DOHH2 (cell line): ENCODE measurements around the gene PARVB.

Experiments
- H3F3A ChIP-seq: fragments of 200-600 bp; sonication (generic), shearing (Covaris generic); 2 replicates; pipeline ENCODE4 v1.6.0; 2016; ENCODE audit warnings: antibody characterized with exemption, mild to moderate bottlenecking; ENCODE audit not compliant: control insufficient read depth, insufficient read depth
- H3K27ac ChIP-seq: fragments of 200-600 bp; sonication (generic); 2 replicates; pipeline ENCODE4 v1.5.1; 2014; ENCODE audit warnings: low read depth, mild to moderate bottlenecking, low read length, moderate library complexity
- H3K27me3 ChIP-seq: fragments of 200-600 bp; sonication (generic); 2 replicates; pipeline ENCODE4 v1.6.1; 2014; ENCODE audit warnings: mild to moderate bottlenecking, low read length, mixed read lengths; ENCODE audit not compliant: control insufficient read depth
- H3K36me3 ChIP-seq: fragments of 200-600 bp; sonication (generic); 2 replicates; pipeline ENCODE4 v1.6.1; 2014; ENCODE audit warnings: mild to moderate bottlenecking, low read length, moderate library complexity, mixed read lengths; ENCODE audit not compliant: control insufficient read depth
- H3K4me1 ChIP-seq: fragments of 200-600 bp; sonication (generic); 2 replicates; pipeline ENCODE4 v1.6.1; 2014; ENCODE audit warnings: mild to moderate bottlenecking, low read length, mixed read lengths; ENCODE audit not compliant: control insufficient read depth
- H3K4me2 ChIP-seq: fragments of 200-600 bp; sonication (generic); 2 replicates; pipeline ENCODE4 v1.6.0; 2014; ENCODE audit warnings: mild to moderate bottlenecking, low read length, moderate library complexity
- H3K4me3 ChIP-seq: fragments of 200-600 bp; sonication (generic); 2 replicates; pipeline ENCODE4 v1.5.1; 2014; ENCODE audit warnings: mild to moderate bottlenecking, low read length, mixed read lengths
- H3K79me2 ChIP-seq: fragments of 200-600 bp; sonication (generic); 2 replicates; pipeline ENCODE4 v1.6.1; 2014; ENCODE audit warnings: mild to moderate bottlenecking, low read length, mixed read lengths; ENCODE audit not compliant: control insufficient read depth
- H3K9me2 ChIP-seq: fragments of 200-600 bp; sonication (generic); replicated peaks from 2 replicates; pipeline ENCODE4 v1.6.1; 2014; ENCODE audit warnings: mild to moderate bottlenecking, low read length, mixed read lengths; ENCODE audit not compliant: control insufficient read depth
- H3K9me3 ChIP-seq: fragments of 200-600 bp; sonication (generic); 2 replicates; pipeline ENCODE4 v1.6.1; 2014; ENCODE audit warnings: antibody characterized with exemption, low read length, mixed read lengths; ENCODE audit not compliant: control insufficient read depth, insufficient read depth
- H4K20me1 ChIP-seq: fragments of 200-600 bp; sonication (generic); 2 replicates; pipeline ENCODE4 v1.6.0; 2014; ENCODE audit warnings: low read depth, mild to moderate bottlenecking, antibody characterized with exemption, low read length, moderate library complexity; ENCODE audit not compliant: control insufficient read depth, insufficient read depth
- CTCF ChIP-seq: fragments of 200-600 bp; sonication (generic); IDR thresholded peaks from one replicate; pipeline ENCODE4 v1.5.1; 2014; ENCODE audit warnings: antibody characterized with exemption, mild to moderate bottlenecking, low read depth, low read length; ENCODE audit not compliant: poor library complexity, severe bottlenecking
- EZH2phosphoT487 ChIP-seq: fragments of 200-600 bp; sonication (generic); IDR thresholded peaks from 2 replicates; pipeline ENCODE4 v1.6.1; 2017; ENCODE audit warnings: borderline replicate concordance, mild to moderate bottlenecking, antibody characterized with exemption, low read length, moderate library complexity, mixed read lengths

The PARVB gene

DNA sequence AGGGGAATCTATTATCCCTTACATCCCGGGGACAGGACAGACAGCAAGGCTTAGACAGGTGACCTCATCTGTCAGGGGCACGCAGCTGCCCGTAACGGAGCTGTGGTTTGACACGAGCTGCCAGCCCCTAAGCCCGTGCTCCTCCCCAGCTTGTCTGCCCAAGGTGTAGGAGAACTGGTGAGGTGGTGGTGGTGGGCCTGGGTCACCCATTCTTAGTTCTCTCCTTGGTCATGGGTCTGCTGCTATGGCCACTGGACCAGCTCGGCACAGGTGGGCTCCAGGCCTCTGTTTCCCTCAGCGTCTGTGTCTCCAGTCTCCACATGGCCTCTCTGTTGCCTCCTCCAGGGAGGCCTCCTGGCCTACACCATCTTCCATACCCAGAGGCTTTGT is 162.0 kb downstream of the PARVB start:
- Histone ChIP-seq H3K36me3 (no peaks in the 10 kb centered on the region), H3K27ac (no peak overlapping the region), H4K20me1 (no peaks in the 10 kb centered on the region), H3K4me1 (peaks cover 47% of the 10 kb centered on the region), H3K9me3 (no peaks in the 10 kb centered on the region), H3K4me3 (no peak overlapping the region), H3F3A (no peaks in the 10 kb centered on the region), H3K27me3 (peaks cover 24% of the 10 kb centered on the region), H3K9me2 (no peaks in the 10 kb centered on the region), H3K79me2 (no peaks in the 10 kb centered on the region), H3K4me2 (no peak overlapping the region)
- TF ChIP-seq CTCF = no peak
- TF ChIP-seq EZH2phosphoT487 = no peak

DNA sequence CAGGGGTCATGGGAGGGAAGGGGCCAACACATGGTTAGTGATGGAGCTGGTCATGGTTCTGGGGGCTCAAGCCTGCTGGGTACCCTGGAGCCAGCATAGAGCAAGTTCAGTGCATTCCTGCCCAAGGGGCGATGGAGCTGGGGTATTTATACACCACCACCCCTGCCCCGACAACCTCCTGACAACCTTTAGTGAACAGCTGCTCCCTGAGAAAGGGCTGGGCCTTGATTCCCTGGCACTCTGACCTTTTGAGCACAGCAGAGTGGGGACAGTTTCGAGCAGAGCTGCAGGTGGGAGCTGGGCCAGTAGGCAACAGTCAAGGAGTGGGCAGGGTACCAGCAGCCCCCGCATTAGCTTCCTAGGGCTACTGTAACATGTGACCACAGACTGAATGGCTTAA is 162.6 kb downstream of the PARVB start:
- Histone ChIP-seq H3K27me3 (peaks cover 18% of the 10 kb centered on the region), H3K79me2 (no peaks in the 10 kb centered on the region), H3K4me2 (no peak overlapping the region), H3K9me2 (no peaks in the 10 kb centered on the region), H3K36me3 (no peaks in the 10 kb centered on the region), H3K4me1 (peaks cover 47% of the 10 kb centered on the region), H3K4me3 (no peak overlapping the region), H3K9me3 (no peaks in the 10 kb centered on the region), H4K20me1 (no peaks in the 10 kb centered on the region), H3F3A (no peaks in the 10 kb centered on the region), H3K27ac (no peak overlapping the region)
- TF ChIP-seq EZH2phosphoT487 (no peak), CTCF (no peak)

- peaks cover 47% of the 10 kb centered on the region for H3K4me1 ChIP-seq
Measured at GRCh38 chr22:44187652-44188230, 163.6 kb downstream of the PARVB start.

More at GRCh38 chr22:44187652-44188230, 163.6 kb downstream of the PARVB start:
- Histone ChIP-seq H4K20me1 (no peaks in the 10 kb centered on the region), H3K9me3 (no peaks in the 10 kb centered on the region), H3K27me3 (peaks cover 9% of the 10 kb centered on the region), H3K4me3 (no peak overlapping the region), H3F3A (no peaks in the 10 kb centered on the region), H3K4me2 (no peak overlapping the region), H3K27ac (no peak overlapping the region), H3K79me2 (no peaks in the 10 kb centered on the region), H3K36me3 (no peaks in the 10 kb centered on the region), H3K9me2 (no peaks in the 10 kb centered on the region)
- no peak for TF ChIP-seq CTCF
- no peak for TF ChIP-seq EZH2phosphoT487
